GM12865 (cell line): Measurements from ENCODE around the gene ZNF598.
"Not testable (repeated sequence)": the region's sequence is repeated elsewhere in the genome, so short reads cannot be mapped to it uniquely, and the experiment has no call there.

Experiments used
- DNase-seq: peaks from one replicate; pipeline ENCODE4 v3.0.0; 2010; ENCODE audit warnings: low read depth
- H3K4me3 ChIP-seq: 2 replicates; pipeline ENCODE4 v1.5.1; 2011; ENCODE audit warnings: mild to moderate bottlenecking, low read depth, low read length, control low read depth
- TF ChIP-seq, protein P1 (sequence below): IDR thresholded peaks from 2 replicates; pipeline ENCODE4 v1.5.1; 2011; ENCODE audit warnings: low read length, control low read depth, low read depth, inconsistent platforms; ENCODE audit not compliant: insufficient read depth; ENCODE audit errors: missing control alignments

The ZNF598 gene

DNA sequence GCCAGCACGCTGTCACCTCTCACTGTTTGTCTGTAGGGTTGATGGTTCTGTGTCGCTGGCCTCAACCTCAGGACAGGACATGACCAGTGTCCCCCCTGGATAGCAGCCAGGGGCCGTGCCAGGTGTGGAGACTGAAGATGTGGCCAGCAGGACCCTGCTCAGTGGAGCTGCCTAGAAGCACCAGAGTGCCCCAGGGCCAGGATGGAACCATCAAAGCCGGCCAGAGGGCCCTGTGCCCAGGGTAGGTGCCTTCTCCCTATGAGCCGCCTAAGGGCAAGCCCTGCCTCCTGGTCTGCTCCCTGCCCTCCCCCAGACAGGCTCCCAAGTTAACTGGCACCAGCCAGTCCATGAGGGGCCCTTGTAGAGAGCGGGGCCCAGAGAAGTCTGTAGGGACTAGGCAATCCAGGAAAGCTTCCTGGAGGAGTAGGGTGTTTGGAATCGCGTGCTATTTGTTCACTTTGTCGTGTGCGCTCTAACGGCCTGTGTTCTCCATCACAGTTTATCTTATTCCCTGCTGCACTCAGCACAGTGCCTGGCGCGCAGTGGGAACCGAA lies 50.8 kb downstream of the ZNF598 start:
- DNase-seq: no peak
- no peak overlapping the region for H3K4me3 ChIP-seq
- TF ChIP-seq, protein P1, sequence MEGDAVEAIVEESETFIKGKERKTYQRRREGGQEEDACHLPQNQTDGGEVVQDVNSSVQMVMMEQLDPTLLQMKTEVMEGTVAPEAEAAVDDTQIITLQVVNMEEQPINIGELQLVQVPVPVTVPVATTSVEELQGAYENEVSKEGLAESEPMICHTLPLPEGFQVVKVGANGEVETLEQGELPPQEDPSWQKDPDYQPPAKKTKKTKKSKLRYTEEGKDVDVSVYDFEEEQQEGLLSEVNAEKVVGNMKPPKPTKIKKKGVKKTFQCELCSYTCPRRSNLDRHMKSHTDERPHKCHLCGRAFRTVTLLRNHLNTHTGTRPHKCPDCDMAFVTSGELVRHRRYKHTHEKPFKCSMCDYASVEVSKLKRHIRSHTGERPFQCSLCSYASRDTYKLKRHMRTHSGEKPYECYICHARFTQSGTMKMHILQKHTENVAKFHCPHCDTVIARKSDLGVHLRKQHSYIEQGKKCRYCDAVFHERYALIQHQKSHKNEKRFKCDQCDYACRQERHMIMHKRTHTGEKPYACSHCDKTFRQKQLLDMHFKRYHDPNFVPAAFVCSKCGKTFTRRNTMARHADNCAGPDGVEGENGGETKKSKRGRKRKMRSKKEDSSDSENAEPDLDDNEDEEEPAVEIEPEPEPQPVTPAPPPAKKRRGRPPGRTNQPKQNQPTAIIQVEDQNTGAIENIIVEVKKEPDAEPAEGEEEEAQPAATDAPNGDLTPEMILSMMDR: no peak

DNA sequence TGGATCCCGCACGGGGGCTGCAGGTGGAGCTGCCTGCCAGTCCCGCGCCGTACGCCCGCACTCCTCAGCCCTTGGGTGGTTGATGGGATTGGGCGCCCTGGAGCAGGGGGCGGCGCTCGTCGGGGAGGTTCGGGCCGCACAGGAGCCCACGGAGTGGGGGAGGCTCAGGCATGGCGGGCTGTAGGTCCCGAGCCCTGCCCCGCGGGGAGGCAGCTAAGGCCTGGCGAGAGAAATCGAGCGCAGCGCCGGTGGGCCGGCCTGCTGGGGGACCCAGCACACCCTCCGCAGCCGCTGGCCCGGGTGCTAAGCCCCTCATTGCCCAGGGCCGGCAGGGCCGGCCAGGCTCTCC lies 51.5 kb downstream of the ZNF598 start:
- not testable (repeated sequence) for DNase-seq

DNA sequence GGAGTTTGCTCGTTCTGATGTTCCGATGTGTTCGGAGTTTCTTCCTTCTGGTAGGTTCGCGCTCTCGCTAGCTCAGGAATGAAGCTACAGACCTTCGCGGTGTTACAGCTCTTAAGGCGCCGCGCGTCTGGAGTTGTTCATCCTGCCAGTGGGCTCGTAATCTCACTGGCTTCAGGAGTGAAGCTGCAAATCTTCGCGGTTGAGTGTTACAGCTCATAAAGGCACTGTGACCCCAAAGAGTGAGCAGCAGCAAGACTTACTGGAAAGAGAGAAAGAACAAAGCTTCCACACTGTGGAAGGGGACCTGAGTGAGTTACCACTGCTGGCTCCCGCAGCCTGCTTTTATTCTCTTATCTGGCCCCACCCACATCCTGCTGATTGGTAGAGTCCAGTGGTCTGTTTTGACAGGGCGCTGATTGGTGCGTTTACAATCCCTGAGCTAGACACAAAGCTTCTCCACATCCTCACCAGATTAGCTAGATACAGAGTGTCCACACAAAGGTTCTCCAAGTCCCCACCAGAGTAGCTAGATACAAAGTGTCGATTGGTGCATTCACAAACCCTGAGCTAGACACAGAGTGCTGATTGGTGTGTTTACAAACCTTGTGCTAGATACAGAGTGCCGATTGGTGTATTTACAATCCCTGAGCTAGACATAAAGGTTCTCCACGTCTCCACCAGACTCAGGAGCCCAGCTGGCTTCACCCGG lies 52.0 kb downstream of the ZNF598 start:
- not testable (repeated sequence) for H3K4me3 ChIP-seq, DNase-seq

More for the DNA sequence above, 51.5 kb downstream of the ZNF598 start:
- H3K4me3 ChIP-seq: not testable (repeated sequence)

DNA sequence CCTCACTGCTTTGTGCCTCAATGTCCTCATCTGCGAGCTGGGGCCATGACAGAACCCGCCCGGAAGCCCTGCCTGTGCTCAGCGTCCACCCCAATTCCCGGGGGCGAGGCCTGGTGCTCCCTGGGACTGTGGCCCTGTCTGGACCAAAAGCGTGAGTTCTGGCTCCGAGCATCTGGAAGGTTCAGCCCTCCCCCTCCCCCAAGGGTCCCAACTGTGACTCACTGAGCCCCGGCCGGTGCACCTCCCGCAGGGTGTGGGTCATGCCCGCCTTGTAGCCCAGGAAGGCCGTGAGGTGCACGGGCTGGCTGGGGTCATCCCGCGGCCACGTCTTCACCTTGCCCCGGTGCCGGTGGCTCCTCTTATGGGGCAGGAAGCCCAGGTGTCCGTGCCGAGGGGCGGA lies 55.9 kb downstream of the ZNF598 start:
- TF ChIP-seq, protein P1: no peak

DNA sequence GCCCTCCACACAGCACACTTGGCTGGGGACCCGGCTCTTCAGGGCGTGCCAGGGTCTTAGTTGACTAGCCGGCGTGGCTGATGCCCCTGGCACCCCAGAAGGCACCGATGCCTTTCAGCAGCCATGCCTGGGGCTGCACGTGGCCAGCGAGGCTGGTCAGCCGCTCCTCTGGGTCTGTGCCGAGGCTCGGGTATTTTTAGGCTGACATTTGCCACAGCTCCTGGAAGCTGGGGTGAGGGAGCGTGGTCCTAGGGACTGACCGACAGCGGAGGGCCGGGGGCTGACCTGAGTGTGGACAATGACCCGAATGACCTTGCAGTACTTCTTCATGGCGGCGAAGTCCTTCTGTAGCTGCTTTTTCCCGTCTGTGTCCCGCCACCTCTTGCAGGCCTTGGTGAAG lies 59.1 kb downstream of the ZNF598 start:
- no peak overlapping the region for H3K4me3 ChIP-seq
- TF ChIP-seq, protein P1: no peak
- no peak for DNase-seq

More for the DNA sequence above, 55.9 kb downstream of the ZNF598 start:
- no peak overlapping the region for H3K4me3 ChIP-seq
- DNase-seq: no peak

DNA sequence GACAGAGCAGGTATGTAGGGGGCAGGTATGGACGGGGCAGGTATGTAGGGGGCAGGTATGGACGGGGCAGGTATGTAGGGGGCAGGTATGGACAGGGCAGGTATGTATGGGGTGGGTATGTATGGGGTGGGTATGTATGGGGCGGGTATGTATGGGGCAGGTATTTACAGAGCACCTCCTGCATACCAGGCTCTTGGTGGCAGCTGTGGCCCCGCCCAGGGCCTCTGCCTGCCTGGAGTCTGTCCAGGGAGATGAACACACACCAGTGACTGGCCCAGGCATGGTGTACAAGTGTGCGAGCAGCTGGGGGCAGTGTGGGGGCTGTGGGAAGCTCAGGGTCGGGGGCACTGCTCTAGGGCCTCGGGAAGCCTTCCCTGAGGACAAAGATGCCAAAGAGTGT lies 59.6 kb downstream of the ZNF598 start:
- TF ChIP-seq, protein P1: no peak
- no peak for DNase-seq
- H3K4me3 ChIP-seq: no peak overlapping the region

DNA sequence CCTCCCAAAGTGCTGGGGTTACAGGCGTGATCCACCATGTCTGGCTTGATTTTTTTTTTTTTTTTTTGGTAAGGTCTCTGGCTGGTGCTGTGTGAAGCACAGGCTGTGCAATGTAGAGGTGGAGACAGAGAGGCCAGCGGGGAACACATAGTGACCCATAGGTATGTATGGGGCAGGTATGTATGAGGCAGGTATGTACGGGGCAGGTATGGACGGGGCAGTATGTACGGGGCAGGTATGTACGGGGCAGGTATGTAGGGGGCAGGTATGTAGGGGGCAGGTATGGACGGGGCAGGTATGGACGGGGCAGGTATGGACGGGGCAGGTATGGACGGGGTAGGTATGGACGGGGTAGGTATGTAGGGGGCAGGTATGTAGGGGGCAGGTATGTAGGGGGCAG lies 60.1 kb downstream of the ZNF598 start:
- TF ChIP-seq, protein P1: no peak
- DNase-seq: no peak
- H3K4me3 ChIP-seq: no peak overlapping the region
